ENCODE data around the gene PIF1.

GRCh38 chr15:64779630-64780029 lies 45.8 kb downstream of the PIF1 start:
- no peak for TF ChIP-seq CTCF (conservative IDR thresholded peaks at IDR 0.05; ENCODE audit: low read length)
- TF ChIP-seq EZH2phosphoT487 (IDR thresholded peaks at IDR 0.05; ENCODE audit: borderline replicate concordance, low read depth, low read length) = no peak
